ENCODE results near the gene SPIB.

The SPIB gene

GRCh38 chr19:50477751-50478515 is 59.2 kb downstream of the SPIB start:
- Histone ChIP-seq H3K4me3 (ENCODE audit: low read depth in 1 of 5, low read length in 5 of 5) (peak overlapping the region in 2 of 5 donors; percentile 93 to 94), H3K9me3 (ENCODE audit: control insufficient read depth in 5 of 5, low read length in 5 of 5) (no peaks in the 10 kb centered on the region), H3K9ac (ENCODE audit: low read length in 5 of 5) (peak overlapping the region in 4 of 5 donors; percentile 30 to 95 (median 58)), H3K36me3 (ENCODE audit: control insufficient read depth in 5 of 5, insufficient read depth in 5 of 5, low read length in 5 of 5) (peaks cover 0 to 44% (median 40%) of the 10 kb centered on the region in 5 donors), H3K27me3 (ENCODE audit: control insufficient read depth in 5 of 5, insufficient read depth in 4 of 5, low read length in 5 of 5) (no peaks in the 10 kb centered on the region), H3K4me1 (ENCODE audit: control insufficient read depth in 5 of 5, insufficient read depth in 5 of 5, low read length in 5 of 5) (peaks cover 3 to 21% (median 16%) of the 10 kb centered on the region in 5 donors), H3K27ac (ENCODE audit: low read depth, low read length) (no peak overlapping the region)

DNA sequence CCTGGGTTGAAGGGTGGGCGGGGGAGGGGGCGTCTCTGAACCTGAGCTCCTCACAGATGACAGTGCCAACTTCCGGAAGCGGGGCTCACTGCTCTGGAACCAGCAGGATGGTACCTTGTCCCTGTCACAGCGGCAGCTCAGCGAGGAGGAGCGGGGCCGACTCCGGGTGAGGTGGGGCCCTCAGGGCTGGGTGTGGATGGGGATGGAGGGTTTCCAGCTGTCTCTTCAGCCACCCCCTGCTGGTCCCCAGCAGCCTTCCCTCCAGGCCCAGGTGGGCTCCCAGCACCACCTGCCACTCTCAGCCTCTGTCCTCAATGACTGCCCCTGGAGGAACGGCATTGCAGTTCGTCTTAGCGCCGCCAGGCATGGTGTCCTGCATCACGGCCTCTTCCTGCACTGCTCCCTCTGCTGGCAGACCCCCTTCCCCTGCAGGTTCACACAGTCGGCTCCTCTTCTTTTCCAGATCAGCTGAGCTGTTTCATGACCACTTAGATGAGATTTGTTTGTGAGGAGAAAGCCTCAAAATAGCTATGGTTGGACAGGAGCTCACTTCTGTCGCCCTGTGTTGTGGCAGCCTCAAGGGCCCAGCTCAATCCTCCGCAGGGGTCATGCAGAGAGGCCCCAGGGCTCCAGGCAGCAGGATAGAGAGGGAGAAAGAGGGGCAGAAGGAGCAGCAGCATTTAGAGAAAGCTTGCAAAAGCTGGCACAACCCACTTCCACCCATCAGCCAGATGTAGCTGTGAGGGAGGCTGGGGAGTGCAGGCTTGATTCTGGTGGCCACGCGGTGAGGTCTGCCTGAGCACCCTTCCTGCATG is 60.4 kb downstream of the SPIB start:
- Histone ChIP-seq H3K4me1 (ENCODE audit: control insufficient read depth in 5 of 5, insufficient read depth in 5 of 5, low read length in 5 of 5) (peaks cover 3 to 21% (median 16%) of the 10 kb centered on the region in 5 donors), H3K9me3 (ENCODE audit: control insufficient read depth in 5 of 5, low read length in 5 of 5) (no peaks in the 10 kb centered on the region), H3K27me3 (ENCODE audit: control insufficient read depth in 5 of 5, insufficient read depth in 4 of 5, low read length in 5 of 5) (no peaks in the 10 kb centered on the region), H3K9ac (ENCODE audit: low read length in 5 of 5) (no peak overlapping the region), H3K27ac (ENCODE audit: low read depth, low read length) (no peak overlapping the region), H3K4me3 (ENCODE audit: low read depth in 1 of 5, low read length in 5 of 5) (no peak overlapping the region), H3K36me3 (ENCODE audit: control insufficient read depth in 5 of 5, insufficient read depth in 5 of 5, low read length in 5 of 5) (peaks cover 0 to 50% (median 46%) of the 10 kb centered on the region in 5 donors)

GRCh38 chr19:50479761-50480251 is 61.1 kb downstream of the SPIB start:
- Histone ChIP-seq H3K27ac (ENCODE audit: low read depth, low read length) (no peak overlapping the region), H3K9me3 (ENCODE audit: control insufficient read depth in 5 of 5, low read length in 5 of 5) (no peaks in the 10 kb centered on the region), H3K9ac (ENCODE audit: low read length in 5 of 5) (no peak overlapping the region), H3K36me3 (ENCODE audit: control insufficient read depth in 5 of 5, insufficient read depth in 5 of 5, low read length in 5 of 5) (peaks cover 0 to 54% (median 46%) of the 10 kb centered on the region in 5 donors), H3K4me1 (ENCODE audit: control insufficient read depth in 5 of 5, insufficient read depth in 5 of 5, low read length in 5 of 5) (peaks cover 3 to 21% (median 16%) of the 10 kb centered on the region in 5 donors), H3K27me3 (ENCODE audit: control insufficient read depth in 5 of 5, insufficient read depth in 4 of 5, low read length in 5 of 5) (no peaks in the 10 kb centered on the region), H3K4me3 (ENCODE audit: low read depth in 1 of 5, low read length in 5 of 5) (no peak overlapping the region)

DNA sequence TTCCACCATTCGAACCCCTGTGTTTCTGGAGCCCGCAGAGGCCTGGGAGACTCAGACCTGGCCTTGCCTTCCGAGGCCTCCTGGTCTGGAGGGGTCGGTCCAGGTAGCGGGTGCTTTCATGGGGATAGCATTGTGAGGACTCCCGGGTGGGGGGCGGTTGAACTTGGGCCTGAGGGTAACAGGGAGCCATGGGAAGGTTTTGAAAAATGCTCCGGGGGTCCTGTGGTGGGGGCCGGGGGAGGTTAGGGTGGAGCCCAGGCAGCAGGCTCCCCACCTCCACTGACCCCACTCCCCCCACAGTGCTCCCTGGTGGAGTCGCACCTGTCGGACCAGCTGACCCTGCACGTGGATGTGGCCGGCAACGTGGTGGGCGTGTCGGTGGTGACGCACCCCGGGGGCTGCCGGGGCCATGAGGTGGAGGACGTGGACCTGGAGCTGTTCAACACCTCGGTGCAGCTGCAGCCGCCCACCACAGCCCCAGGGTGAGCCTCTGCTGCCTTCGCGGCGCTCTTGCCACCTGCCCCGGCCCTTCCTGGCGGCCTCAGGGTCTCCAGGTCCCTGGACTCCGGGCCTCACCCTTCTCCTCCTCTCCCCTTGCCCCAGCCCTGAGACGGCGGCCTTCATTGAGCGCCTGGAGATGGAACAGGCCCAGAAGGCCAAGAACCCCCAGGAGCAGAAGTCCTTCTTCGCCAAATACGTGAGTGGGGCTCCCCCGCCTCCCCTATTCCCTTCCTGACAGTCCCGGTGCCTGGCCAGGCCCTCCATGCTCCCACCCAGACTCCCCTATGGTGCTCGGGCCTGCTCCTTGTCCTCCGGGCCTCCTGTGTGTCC is 61.8 kb downstream of the SPIB start:
- Histone ChIP-seq H3K9me3 (ENCODE audit: control insufficient read depth in 5 of 5, low read length in 5 of 5) (no peaks in the 10 kb centered on the region), H3K36me3 (ENCODE audit: control insufficient read depth in 5 of 5, insufficient read depth in 5 of 5, low read length in 5 of 5) (peaks cover 0 to 56% (median 50%) of the 10 kb centered on the region in 5 donors)

More for the DNA sequence above, 61.8 kb downstream of the SPIB start:
- H3K27me3 ChIP-seq (ENCODE audit: control insufficient read depth in 5 of 5, insufficient read depth in 4 of 5, low read length in 5 of 5), result no peaks in the 10 kb centered on the region
- H3K9ac ChIP-seq (ENCODE audit: low read length in 5 of 5), result no peak overlapping the region
- H3K4me1 ChIP-seq (ENCODE audit: control insufficient read depth in 5 of 5, insufficient read depth in 5 of 5, low read length in 5 of 5), result peaks cover 3 to 21% (median 16%) of the 10 kb centered on the region in 5 donors
- H3K27ac ChIP-seq (ENCODE audit: low read depth, low read length), result no peak overlapping the region
- no peak overlapping the region for H3K4me3 ChIP-seq (ENCODE audit: low read depth in 1 of 5, low read length in 5 of 5)
